Gastrocnemius medialis (tissue), 4 donors: ENCODE measurements around the gene CFAP53. TPM values are rescaled to one million over a fixed set of nuclear protein-coding genes. Genes with fewer than 3 reads are reported as not detected.

Experiments
- ATAC-seq, 2 donors: fragments of 150-250 bp; one replicate each; pipeline ENCODE4 v1.9.1; 2016
- DNase-seq, 2 donors: peaks; one replicate each; pipeline ENCODE4 v3.0.0-alpha.2; 2019
- H3K27ac ChIP-seq, 4 donors: fragments of 200-600 bp; sonication (generic); 1 replicate in 1 of 4; 2 replicates in 3 of 4; pipeline ENCODE4 v1.5.1; 2016 to 2018; ENCODE audit warnings: mild to moderate bottlenecking in 2 of 4, moderate library complexity in 1 of 4
- H3K27me3 ChIP-seq, 3 donors: fragments of 200-600 bp; sonication (generic) in 2 of 3; 1 replicate in 1 of 3; 2 replicates in 2 of 3; pipeline versions ENCODE4 v1.5.1 to v1.6.0; 2016 to 2019; ENCODE audit warnings: mild to moderate bottlenecking in 1 of 3, moderate library complexity in 1 of 3
- H3K36me3 ChIP-seq, 2 donors: fragments of 200-600 bp; sonication (generic) in 1 of 2; one replicate each; pipeline ENCODE4 v1.5.1; 2017 to 2018
- H3K4me1 ChIP-seq, 2 donors: fragments of 200-600 bp; sonication (generic) in 1 of 2; one replicate each; pipeline ENCODE4 v1.5.1; 2016 to 2017; ENCODE audit warnings: mild to moderate bottlenecking in 2 of 2
- H3K4me3 ChIP-seq, 4 donors: fragments of 200-600 bp; sonication (generic) in 3 of 4; 1 replicate in 1 of 4; 2 replicates in 3 of 4; pipeline ENCODE4 v1.5.1; 2016 to 2019; ENCODE audit warnings: mild to moderate bottlenecking in 2 of 4
- H3K9me3 ChIP-seq, 3 donors: fragments of 200-600 bp; sonication (generic) in 2 of 3; 1 replicate in 1 of 3; 2 replicates in 2 of 3; pipeline ENCODE4 v1.5.1; 2016 to 2019
- POLR2A ChIP-seq, 2 donors: fragments of 450-650 bp; IDR thresholded peaks; one replicate each; pipeline ENCODE4 v1.6.1; 2017; ENCODE audit warnings: antibody characterized with exemption in 2 of 2, mild to moderate bottlenecking in 2 of 2, moderate library complexity in 2 of 2
- in situ Hi-C, 4 donors: fragments of 200-750 bp; cut with MboI; loops; one replicate each; pipeline versions ENCODE4 v1.15.0 to v1.8.0; 2017; ENCODE audit warnings: low sequenced_read_pairs in 4 of 4
- intact Hi-C: fragments of 100-400 bp; cut with DNase I; formaldehyde crosslinking; loops from one replicate; pipeline ENCODE4 v1.15.1; 2023; ENCODE audit warnings: low total_unique reads
- total RNA-seq, 4 donors: library from RNA; depleted of rRNA; stranded (reverse); fragments of >200 nt; gene quantifications; one replicate each; pipeline versions ENCODE4 v1.1.0 to v1.2.3, GENCODE V29; 2016
- TF ChIP-seq, protein P1 (sequence below), 5 experiments: fragments of 450-650 bp in 3 of 5; fragments of 200-600 bp in 2 of 5; sonication (generic) in 2 of 5; IDR thresholded peaks in 4 of 5; conservative IDR thresholded peaks in 1 of 5; 1 replicate in 4 of 5; 2 replicates in 1 of 5; pipeline ENCODE4 v1.5.1; 2016 to 2019; ENCODE audit warnings: antibody characterized with exemption in 5 of 5, mild to moderate bottlenecking in 3 of 5, moderate library complexity in 3 of 5

CFAP53 gene
- total RNA-seq, 4 donors from 2014 or later, result 1.3 to 1.4 (median 1.4) TPM; not detected in 1

DNA sequence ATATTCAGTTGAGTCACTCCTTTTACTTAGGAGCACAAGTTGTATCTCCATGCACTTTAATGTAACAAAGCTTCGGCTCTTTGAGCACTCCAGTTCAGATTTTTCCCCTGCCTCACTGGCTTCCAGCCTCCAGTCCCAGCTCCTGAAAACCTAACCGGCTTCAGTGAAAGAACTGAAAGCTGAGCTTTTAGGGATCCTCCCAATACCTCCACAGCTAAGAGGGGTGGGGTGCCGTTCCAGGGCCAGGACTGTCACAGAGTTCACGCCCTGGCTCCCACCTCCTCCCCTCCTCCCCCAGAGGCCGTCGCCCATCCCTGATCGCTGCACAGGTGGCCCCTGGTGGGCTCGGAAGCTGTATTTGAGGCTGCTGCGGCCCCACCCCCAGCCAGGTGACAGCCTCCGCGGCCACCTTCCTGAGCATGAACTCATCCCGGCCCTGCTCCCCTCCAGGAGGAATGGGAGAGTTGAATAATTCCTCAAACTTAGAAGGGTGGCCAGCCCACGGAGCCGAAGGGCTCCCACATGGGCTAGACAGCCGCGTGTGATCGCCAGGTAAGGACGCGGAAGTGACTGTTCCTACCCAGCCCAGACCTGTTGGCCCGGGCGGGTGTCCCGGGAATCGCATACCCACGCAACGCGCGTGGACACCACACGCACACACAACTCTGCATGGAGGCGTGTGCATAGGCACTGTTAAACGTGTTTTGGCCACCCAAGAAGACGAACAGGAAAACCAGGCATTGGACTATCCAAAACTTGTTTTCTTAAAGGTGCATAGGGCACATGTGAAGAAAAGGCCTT is 73.1 kb downstream of the CFAP53 start:
- TF ChIP-seq, protein P1, sequence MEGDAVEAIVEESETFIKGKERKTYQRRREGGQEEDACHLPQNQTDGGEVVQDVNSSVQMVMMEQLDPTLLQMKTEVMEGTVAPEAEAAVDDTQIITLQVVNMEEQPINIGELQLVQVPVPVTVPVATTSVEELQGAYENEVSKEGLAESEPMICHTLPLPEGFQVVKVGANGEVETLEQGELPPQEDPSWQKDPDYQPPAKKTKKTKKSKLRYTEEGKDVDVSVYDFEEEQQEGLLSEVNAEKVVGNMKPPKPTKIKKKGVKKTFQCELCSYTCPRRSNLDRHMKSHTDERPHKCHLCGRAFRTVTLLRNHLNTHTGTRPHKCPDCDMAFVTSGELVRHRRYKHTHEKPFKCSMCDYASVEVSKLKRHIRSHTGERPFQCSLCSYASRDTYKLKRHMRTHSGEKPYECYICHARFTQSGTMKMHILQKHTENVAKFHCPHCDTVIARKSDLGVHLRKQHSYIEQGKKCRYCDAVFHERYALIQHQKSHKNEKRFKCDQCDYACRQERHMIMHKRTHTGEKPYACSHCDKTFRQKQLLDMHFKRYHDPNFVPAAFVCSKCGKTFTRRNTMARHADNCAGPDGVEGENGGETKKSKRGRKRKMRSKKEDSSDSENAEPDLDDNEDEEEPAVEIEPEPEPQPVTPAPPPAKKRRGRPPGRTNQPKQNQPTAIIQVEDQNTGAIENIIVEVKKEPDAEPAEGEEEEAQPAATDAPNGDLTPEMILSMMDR (IDR thresholded peaks at IDR 0.05 in 4 of 5, conservative IDR thresholded peaks at IDR 0.05 in 1 of 5), result no peak
- no peak for TF ChIP-seq POLR2A (IDR thresholded peaks at IDR 0.05)
- in situ Hi-C loops, result loop anchor here in 2 of 4 donors (10.0 to 25.0 kb wide), 2 partner anchors 178 to 181 kb away; no protein-coding TSS in a partner anchor
- Histone ChIP-seq H3K27me3 (peaks cover 46 to 62% (median 57%) of the 10 kb centered on the region in 3 donors), H3K4me1 (peaks cover 0 to 6% of the 10 kb centered on the region in 2 donors), H3K36me3 (no peaks in the 10 kb centered on the region), H3K4me3 (no peak overlapping the region), H3K27ac (no peak overlapping the region), H3K9me3 (no peaks in the 10 kb centered on the region)
- intact Hi-C loops, result no loop called here
- no peak for ATAC-seq
- no peak for DNase-seq

DNA sequence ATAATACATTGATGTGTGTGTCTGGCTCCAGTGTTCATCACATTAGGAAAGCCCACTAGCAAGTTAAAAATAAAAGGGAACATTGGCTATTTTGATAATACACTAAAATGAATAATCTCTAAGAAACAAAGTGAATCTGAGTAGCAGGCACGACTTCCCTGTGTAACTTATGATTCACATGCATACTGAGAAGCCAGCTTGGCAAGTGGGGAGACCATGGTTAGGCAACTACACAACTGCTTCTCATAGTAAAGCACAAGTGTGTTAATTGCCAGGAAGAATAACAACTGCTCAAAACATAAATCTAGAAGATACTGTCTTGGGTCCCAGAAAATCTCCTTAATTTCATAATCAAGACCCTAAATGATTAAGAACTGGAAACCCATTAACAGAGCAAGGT is 75.4 kb downstream of the CFAP53 start:
- in situ Hi-C loops (loop anchor here in 2 of 4 donors (10.0 to 25.0 kb wide), 2 partner anchors 176 to 179 kb away; no protein-coding TSS in a partner anchor), intact Hi-C loops (no loop called here)
- H3K36me3 ChIP-seq, result no peaks in the 10 kb centered on the region
- DNase-seq (no peak), ATAC-seq (no peak)
- H3K4me3 ChIP-seq, result no peak overlapping the region
- H3K27me3 ChIP-seq, result peaks cover 32 to 52% (median 47%) of the 10 kb centered on the region in 3 donors
- H3K9me3 ChIP-seq, result no peaks in the 10 kb centered on the region
- H3K27ac ChIP-seq, result no peak overlapping the region
- no peak for TF ChIP-seq POLR2A (IDR thresholded peaks at IDR 0.05)
- TF ChIP-seq, protein P1 (IDR thresholded peaks at IDR 0.05 in 4 of 5, conservative IDR thresholded peaks at IDR 0.05 in 1 of 5), result no peak
- H3K4me1 ChIP-seq, result peaks cover 0 to 6% of the 10 kb centered on the region in 2 donors

DNA sequence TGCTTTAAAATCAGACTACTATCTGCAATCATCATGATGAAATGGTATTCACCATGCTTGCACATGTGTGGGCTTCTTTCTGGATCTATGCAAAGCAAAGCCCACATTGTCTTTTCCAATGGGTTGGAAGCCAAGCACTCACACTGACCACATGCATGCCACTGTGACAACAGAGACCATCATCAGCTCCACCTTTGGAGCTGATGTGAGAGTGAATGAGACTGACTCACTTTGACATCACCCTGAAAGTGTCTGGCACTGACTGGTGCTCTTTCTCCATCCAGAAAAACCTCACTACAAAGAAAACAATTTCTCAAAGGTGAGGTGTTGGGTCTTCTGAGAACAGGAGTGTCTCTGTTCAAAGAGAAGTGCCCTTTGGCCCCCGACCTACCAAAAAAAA is 76.1 kb downstream of the CFAP53 start:
- H3K27ac ChIP-seq, result no peak overlapping the region
- in situ Hi-C loops, result loop anchor here in 2 of 4 donors (10.0 to 25.0 kb wide), 2 partner anchors 175 to 178 kb away; no protein-coding TSS in a partner anchor
- DNase-seq (no peak), ATAC-seq (no peak)
- no peak overlapping the region for H3K4me3 ChIP-seq
- peaks cover 26 to 49% (median 41%) of the 10 kb centered on the region in 3 donors for H3K27me3 ChIP-seq
- H3K4me1 ChIP-seq, result peaks cover 0 to 6% of the 10 kb centered on the region in 2 donors
- H3K36me3 ChIP-seq, result no peaks in the 10 kb centered on the region
- intact Hi-C loops, result no loop called here
- H3K9me3 ChIP-seq, result no peaks in the 10 kb centered on the region
- TF ChIP-seq, protein P1 (IDR thresholded peaks at IDR 0.05 in 4 of 5, conservative IDR thresholded peaks at IDR 0.05 in 1 of 5), result no peak
- no peak for TF ChIP-seq POLR2A (IDR thresholded peaks at IDR 0.05)

DNA sequence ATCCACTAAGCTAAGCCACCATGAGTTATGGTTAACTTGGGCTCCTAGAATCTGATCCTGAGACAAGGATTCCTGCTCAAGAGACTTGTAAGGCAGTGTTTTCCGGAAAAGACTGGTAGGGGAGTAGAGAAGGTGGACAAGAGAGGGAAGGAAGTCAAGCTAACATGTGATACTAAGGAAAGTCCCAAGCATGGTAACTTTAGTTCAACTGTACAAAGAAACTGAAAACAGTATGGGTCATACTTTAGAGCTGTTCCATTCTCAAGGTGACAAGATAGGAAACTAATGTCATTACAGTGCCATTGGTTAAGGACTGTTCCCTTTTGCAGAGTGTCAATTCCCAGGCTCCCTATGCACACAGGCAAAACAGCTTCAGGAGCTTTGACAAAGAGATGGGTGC is 77.1 kb downstream of the CFAP53 start:
- no peak overlapping the region for H3K27ac ChIP-seq
- H3K36me3 ChIP-seq, result no peaks in the 10 kb centered on the region
- H3K9me3 ChIP-seq, result no peaks in the 10 kb centered on the region
- ATAC-seq (no peak), DNase-seq (no peak)
- H3K27me3 ChIP-seq, result peaks cover 21 to 45% (median 43%) of the 10 kb centered on the region in 3 donors
- in situ Hi-C loops, result loop anchor here in 1 of 4 donors (25.0 kb wide), 1 partner anchor 177 kb away; no protein-coding TSS in a partner anchor
- intact Hi-C loops, result no loop called here
- H3K4me3 ChIP-seq, result no peak overlapping the region
- peaks cover 0 to 2% of the 10 kb centered on the region in 2 donors for H3K4me1 ChIP-seq
- TF ChIP-seq POLR2A (IDR thresholded peaks at IDR 0.05), result no peak
- TF ChIP-seq, protein P1 (IDR thresholded peaks at IDR 0.05 in 4 of 5, conservative IDR thresholded peaks at IDR 0.05 in 1 of 5), result no peak
